CD14-positive monocyte (primary cell): ENCODE data around the gene SCART1. TPM values are rescaled to one million over a fixed set of nuclear protein-coding genes. Genes with fewer than 3 reads are reported as not detected.

ENCODE experiments used
- DNase-seq, 3 donors: peaks; one replicate each; pipeline ENCODE4 v3.0.0-alpha.2; 2011 to 2022
- H2AFZ ChIP-seq: 2 replicates; pipeline ENCODE4 v1.6.0; 2012; ENCODE audit warnings: mild to moderate bottlenecking, low read depth, low read length, inconsistent platforms; ENCODE audit not compliant: insufficient read depth, poor library complexity, severe bottlenecking
- H3K27ac ChIP-seq, 2 donors: 1 replicate in 1 of 2; 2 replicates in 1 of 2; pipeline ENCODE4 v1.5.1; 2012 to 2013; ENCODE audit warnings: low read length in 2 of 2, control low read depth in 1 of 2, inconsistent platforms in 1 of 2, low read depth in 1 of 2, mild to moderate bottlenecking in 1 of 2
- H3K27me3 ChIP-seq, 2 donors: one replicate each; pipeline versions ENCODE4 v1.6.0 to v1.6.1; 2011 to 2013; ENCODE audit warnings: low read length in 2 of 2; ENCODE audit not compliant: control insufficient read depth in 2 of 2, insufficient read depth in 2 of 2
- H3K36me3 ChIP-seq, 2 donors: replicated peaks in 1 of 2; 1 replicate in 1 of 2; 2 replicates in 1 of 2; pipeline versions ENCODE4 v1.5.1 to v1.6.1; 2012 to 2013; ENCODE audit warnings: low read length in 2 of 2, control low read depth in 1 of 2, inconsistent platforms in 1 of 2, mild to moderate bottlenecking in 1 of 2; ENCODE audit not compliant: insufficient read depth in 2 of 2, control insufficient read depth in 1 of 2
- H3K4me1 ChIP-seq, 2 donors: 1 replicate in 1 of 2; 2 replicates in 1 of 2; pipeline versions ENCODE4 v1.5.1 to v1.6.1; 2012 to 2013; ENCODE audit warnings: low read length in 2 of 2, control low read depth in 1 of 2, inconsistent platforms in 1 of 2, mild to moderate bottlenecking in 1 of 2, moderate library complexity in 1 of 2; ENCODE audit not compliant: insufficient read depth in 2 of 2, control insufficient read depth in 1 of 2
- H3K4me2 ChIP-seq: replicated peaks from 2 replicates; pipeline ENCODE3; 2012; ENCODE audit warnings: low read length, moderate library complexity, mild to moderate bottlenecking; ENCODE audit not compliant: poor library complexity, severe bottlenecking; ENCODE audit errors: extremely low read depth
- H3K4me3 ChIP-seq, 3 experiments: fragments of 200-600 bp in 1 of 3; sonication (generic) in 1 of 3; replicated peaks in 1 of 3; 1 replicate in 2 of 3; 2 replicates in 1 of 3; pipeline ENCODE4 v1.5.1; 2011 to 2013; ENCODE audit warnings: low read length in 3 of 3, mild to moderate bottlenecking in 3 of 3, control low read depth in 2 of 3, low read depth in 2 of 3, inconsistent platforms in 1 of 3, moderate library complexity in 1 of 3
- H3K79me2 ChIP-seq: 2 replicates; pipeline ENCODE4 v1.6.0; 2012; ENCODE audit warnings: mild to moderate bottlenecking, control low read depth, inconsistent platforms, low read length, moderate library complexity; ENCODE audit not compliant: insufficient read depth
- H3K9ac ChIP-seq: 2 replicates; pipeline ENCODE4 v1.6.0; 2017; ENCODE audit warnings: low read length, mild to moderate bottlenecking; ENCODE audit not compliant: insufficient read depth, poor library complexity, severe bottlenecking
- H3K9me3 ChIP-seq, 2 donors: replicated peaks in 1 of 2; 1 replicate in 1 of 2; 2 replicates in 1 of 2; pipeline versions ENCODE4 v1.5.1 to v1.6.1; 2012 to 2013; ENCODE audit warnings: low read length in 2 of 2, control low read depth in 1 of 2; ENCODE audit not compliant: control insufficient read depth in 1 of 2, insufficient read depth in 1 of 2
- H4K20me1 ChIP-seq: 2 replicates; pipeline ENCODE4 v1.6.0; 2012; ENCODE audit warnings: mild to moderate bottlenecking, low read length, control low read depth, moderate library complexity; ENCODE audit not compliant: insufficient read depth
- H3K27ac Mint-ChIP-seq, 7 donors: one replicate each; pipeline ENCODE4 v1.8.0; 2020; ENCODE audit warnings: mild to moderate bottlenecking in 7 of 7, mixed read lengths in 7 of 7, moderate library complexity in 6 of 7, inconsistent platforms in 2 of 7
- H3K27me3 Mint-ChIP-seq, 3 donors: one replicate each; pipeline ENCODE4 v1.8.0; 2021 to 2022; ENCODE audit warnings: low read depth in 3 of 3, mild to moderate bottlenecking in 3 of 3, mixed read lengths in 3 of 3, moderate library complexity in 3 of 3, inconsistent platforms in 1 of 3
- H3K36me3 Mint-ChIP-seq, 2 donors: one replicate each; pipeline ENCODE4 v1.8.0; 2020; ENCODE audit warnings: mixed read lengths in 2 of 2, inconsistent platforms in 1 of 2, mild to moderate bottlenecking in 1 of 2
- H3K4me1 Mint-ChIP-seq: one replicate; pipeline ENCODE4 v1.8.0; 2020; ENCODE audit warnings: mild to moderate bottlenecking, mixed read lengths
- H3K4me3 Mint-ChIP-seq, 2 donors: one replicate each; pipeline ENCODE4 v1.8.0; 2020; ENCODE audit warnings: mild to moderate bottlenecking in 2 of 2, mixed read lengths in 2 of 2, moderate library complexity in 1 of 2
- H3K9me3 Mint-ChIP-seq, 7 donors: one replicate each; pipeline ENCODE4 v1.8.0; 2020 to 2022; ENCODE audit warnings: mixed read lengths in 7 of 7, mild to moderate bottlenecking in 6 of 7, moderate library complexity in 6 of 7, inconsistent platforms in 2 of 7
- WGBS: methylation state at CpG from one replicate; pipeline ENCODE4 v1.1.5; 2013; ENCODE audit warnings: missing lambda C conversion rate; ENCODE audit not compliant: insufficient coverage; 5-methylcytosine and 5-hydroxymethylcytosine counted together
- intact Hi-C, 2 donors: fragments of 100-400 bp; cut with micrococcal nuclease; formaldehyde crosslinking; loops; one replicate each; pipeline versions ENCODE4 v1.15.0 to v1.15.1; 2023
- polyA plus RNA-seq, 3 donors: library from polyadenylated mRNA; depleted of rRNA in 1 of 3; unstranded in 2 of 3; stranded (reverse) in 1 of 3; fragments of 300-500 nt in 2 of 3; fragments of >200 nt in 1 of 3; fragmentation: Illumina TruSeq in 2 of 3; gene quantifications; 1 replicate in 2 of 3; 2 replicates in 1 of 3; pipeline ENCODE4 v1.2.3, GENCODE V29; 2012 to 2021
- TF ChIP-seq, protein P1 (sequence below): fragments of 200-600 bp; IDR thresholded peaks from one replicate; pipeline ENCODE4 v1.8.0; 2022; ENCODE audit warnings: antibody characterized with exemption, mild to moderate bottlenecking

The SCART1 gene
- polyA plus RNA-seq, 3 donors, result 1.1 TPM; not detected in 2

DNA sequence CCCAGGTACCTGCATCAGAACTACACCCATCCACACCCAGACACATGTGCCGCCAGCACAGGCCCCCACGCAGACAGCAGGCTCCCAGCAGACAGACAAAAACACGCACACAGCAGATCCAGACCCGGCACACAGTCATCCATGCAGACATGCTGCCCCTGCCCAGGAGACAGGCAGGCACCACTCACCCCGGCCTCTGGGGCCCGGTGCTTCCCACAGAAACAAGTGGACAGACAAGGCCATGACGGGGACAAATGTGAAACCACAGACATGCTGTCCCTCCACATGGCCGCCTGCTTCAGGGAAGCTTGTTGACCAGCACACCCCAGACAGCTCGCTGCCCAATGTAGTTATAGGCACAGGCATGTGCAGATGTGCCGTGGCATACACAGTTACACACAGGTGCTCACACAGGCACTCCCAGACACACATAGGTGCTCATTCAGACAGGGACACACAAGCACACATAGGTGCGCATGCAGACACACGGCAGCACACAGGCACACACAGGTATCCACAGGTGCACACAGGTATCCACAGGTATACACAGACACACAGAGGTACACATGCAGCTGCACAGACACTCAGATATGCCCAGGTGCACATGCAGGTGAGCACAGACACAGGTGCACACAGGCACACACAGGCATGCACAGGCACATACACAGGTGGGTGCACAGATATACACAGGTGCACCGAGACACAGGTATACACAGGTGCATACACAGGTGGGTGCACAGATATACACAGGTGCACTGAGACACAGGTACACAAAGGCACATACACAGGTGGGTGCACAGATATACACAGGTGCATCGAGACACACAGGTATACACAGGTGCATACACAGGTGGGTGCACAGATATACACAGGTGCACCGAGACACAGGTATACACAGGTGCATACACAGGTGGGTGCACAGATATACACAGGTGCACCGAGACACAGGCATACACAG, 10.5 kb upstream of the SCART1 start:
- WGBS, result 91% methylated on average over 16 of the region's 16 CpGs
- Histone ChIP-seq H4K20me1 (no peaks in the 10 kb centered on the region), H3K36me3 (no peaks in the 10 kb centered on the region), H3K27ac (no peak overlapping the region), H3K4me1 (peaks cover 8 to 13% of the 10 kb centered on the region in 2 donors), H3K9ac (no peak overlapping the region), H3K4me3 (no peak overlapping the region), H3K27me3 (no peaks in the 10 kb centered on the region), H3K79me2 (no peaks in the 10 kb centered on the region), H2AFZ (no peak overlapping the region), H3K9me3 (peaks cover 28 to 30% of the 10 kb centered on the region in 2 donors), H3K4me2 (no peak overlapping the region)
- Mint-ChIP-seq H3K27ac (peak overlapping the region in 1 of 7 donors; percentile 31), H3K36me3 (no peaks in the 10 kb centered on the region), H3K4me3 (no peak overlapping the region), H3K9me3 (peaks cover 26 to 32% (median 30%) of the 10 kb centered on the region in 7 donors), H3K27me3 (peaks cover 5 to 13% (median 11%) of the 10 kb centered on the region in 3 donors), H3K4me1 (peaks cover 14% of the 10 kb centered on the region)
- no peak for DNase-seq
- intact Hi-C loops, result no loop called here
- TF ChIP-seq, protein P1, sequence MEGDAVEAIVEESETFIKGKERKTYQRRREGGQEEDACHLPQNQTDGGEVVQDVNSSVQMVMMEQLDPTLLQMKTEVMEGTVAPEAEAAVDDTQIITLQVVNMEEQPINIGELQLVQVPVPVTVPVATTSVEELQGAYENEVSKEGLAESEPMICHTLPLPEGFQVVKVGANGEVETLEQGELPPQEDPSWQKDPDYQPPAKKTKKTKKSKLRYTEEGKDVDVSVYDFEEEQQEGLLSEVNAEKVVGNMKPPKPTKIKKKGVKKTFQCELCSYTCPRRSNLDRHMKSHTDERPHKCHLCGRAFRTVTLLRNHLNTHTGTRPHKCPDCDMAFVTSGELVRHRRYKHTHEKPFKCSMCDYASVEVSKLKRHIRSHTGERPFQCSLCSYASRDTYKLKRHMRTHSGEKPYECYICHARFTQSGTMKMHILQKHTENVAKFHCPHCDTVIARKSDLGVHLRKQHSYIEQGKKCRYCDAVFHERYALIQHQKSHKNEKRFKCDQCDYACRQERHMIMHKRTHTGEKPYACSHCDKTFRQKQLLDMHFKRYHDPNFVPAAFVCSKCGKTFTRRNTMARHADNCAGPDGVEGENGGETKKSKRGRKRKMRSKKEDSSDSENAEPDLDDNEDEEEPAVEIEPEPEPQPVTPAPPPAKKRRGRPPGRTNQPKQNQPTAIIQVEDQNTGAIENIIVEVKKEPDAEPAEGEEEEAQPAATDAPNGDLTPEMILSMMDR, result no peak

DNA sequence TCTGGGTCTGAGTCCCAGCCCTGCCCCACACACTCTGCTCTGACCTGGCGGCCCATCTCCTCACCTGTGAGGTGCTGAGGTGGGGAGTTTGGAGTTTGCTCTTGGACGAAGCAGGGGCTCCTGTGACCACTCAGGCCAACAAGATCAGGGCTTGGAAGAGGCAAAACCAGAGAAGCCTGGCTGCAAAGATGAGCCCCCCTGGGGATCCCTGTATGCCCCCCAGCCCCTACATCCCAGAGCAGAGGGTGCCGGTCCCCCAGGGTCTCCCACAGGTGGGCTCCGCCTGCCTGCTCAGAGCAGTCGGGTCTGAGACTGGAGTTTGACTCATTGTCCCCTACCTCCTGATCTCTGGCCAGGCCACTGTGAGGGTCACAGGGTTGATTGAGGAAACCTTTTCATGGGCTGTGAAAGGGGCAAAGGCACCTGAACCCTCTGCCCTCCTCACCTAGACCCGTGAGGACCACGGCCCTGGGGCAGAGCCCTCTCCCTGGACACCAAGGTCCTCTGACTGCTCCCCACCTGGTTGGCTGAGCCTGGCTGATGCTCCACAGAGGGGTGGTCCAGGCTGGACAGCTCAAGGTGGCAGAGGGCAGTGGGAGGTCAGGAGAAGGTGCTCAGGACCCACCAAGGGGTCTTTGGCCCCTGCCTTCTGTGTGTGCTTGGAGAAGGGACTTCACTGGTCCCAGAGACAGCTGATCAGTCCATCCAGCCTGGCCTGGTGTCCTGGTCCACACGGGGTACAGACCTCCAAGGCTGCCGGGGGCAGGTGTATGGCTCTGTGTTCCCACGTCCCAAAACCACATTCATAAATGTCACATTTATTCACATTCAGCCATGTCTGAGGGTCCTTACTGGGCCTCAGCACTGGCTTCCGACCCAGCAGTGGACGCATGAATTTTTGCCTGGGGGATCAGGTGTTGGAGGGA, 9.1 kb upstream of the SCART1 start:
- H3K4me3 Mint-ChIP-seq, result no peak overlapping the region

More for the DNA sequence above, 9.1 kb upstream of the SCART1 start:
- Mint-ChIP-seq H3K27ac (no peak overlapping the region), H3K9me3 (peaks cover 29 to 44% (median 36%) of the 10 kb centered on the region in 7 donors), H3K4me1 (peaks cover 14% of the 10 kb centered on the region), H3K36me3 (no peaks in the 10 kb centered on the region), H3K27me3 (peaks cover 5 to 12% (median 8%) of the 10 kb centered on the region in 3 donors)
- WGBS, result 95% methylated on average over 8 of the region's 12 CpGs
- Histone ChIP-seq H3K27ac (no peak overlapping the region), H3K9ac (no peak overlapping the region), H3K4me3 (no peak overlapping the region), H3K4me2 (no peak overlapping the region), H3K4me1 (peaks cover 8 to 13% of the 10 kb centered on the region in 2 donors), H3K9me3 (peaks cover 30 to 41% of the 10 kb centered on the region in 2 donors), H3K79me2 (no peaks in the 10 kb centered on the region), H3K27me3 (peaks cover 0 to 2% of the 10 kb centered on the region in 2 donors), H3K36me3 (no peaks in the 10 kb centered on the region), H2AFZ (no peak overlapping the region), H4K20me1 (no peaks in the 10 kb centered on the region)
- intact Hi-C loops, result no loop called here
- TF ChIP-seq, protein P1, result no peak
- DNase-seq, result peak in 1 of 3 donors; percentile 2
